Stimulated activated CD4-positive, alpha-beta T cell treated with anti-CD3 and anti-CD28 coated beads, TNF-alpha, amount 100 ng/mL, for 24 hours (primary cell): ENCODE data around the gene CLDN24.
"Not testable (repeated sequence)": the region's sequence is repeated elsewhere in the genome, so short reads cannot be mapped to it uniquely, and the experiment has no call there.

Experiments
- DNase-seq, 3 experiments: peaks; one replicate each; pipeline ENCODE4 v3.0.0-alpha.2; 2020; ENCODE audit warnings: low read depth in 3 of 3

CLDN24 gene

GRCh38 chr4:183347146-183347545, 24.9 kb upstream of the CLDN24 start:
- no peak for DNase-seq

- DNase-seq, result no peak
Measured at GRCh38 chr4:183345261-183345660, 23.0 kb upstream of the CLDN24 start.

- no peak for DNase-seq
Measured at GRCh38 chr4:183344523-183345255, 22.5 kb upstream of the CLDN24 start.

- no peak for DNase-seq
Measured at GRCh38 chr4:183343730-183344129, 21.5 kb upstream of the CLDN24 start.

GRCh38 chr4:183342541-183343533, 20.6 kb upstream of the CLDN24 start:
- no peak for DNase-seq

GRCh38 chr4:183337833-183338232, 15.6 kb upstream of the CLDN24 start:
- DNase-seq, result no peak

- no peak for DNase-seq
Measured at GRCh38 chr4:183337349-183337748, 15.1 kb upstream of the CLDN24 start.

- DNase-seq, result no peak
Measured at GRCh38 chr4:183335369-183335940, 13.2 kb upstream of the CLDN24 start.

- DNase-seq, result no peak
Measured at GRCh38 chr4:183333983-183334382, 11.8 kb upstream of the CLDN24 start.

GRCh38 chr4:183333202-183333601, 11.0 kb upstream of the CLDN24 start:
- DNase-seq, result no peak

- DNase-seq, result no peak
Measured at GRCh38 chr4:183332447-183332846, 10.2 kb upstream of the CLDN24 start.

- DNase-seq, result no peak
Measured at GRCh38 chr4:183330841-183331240, 8.6 kb upstream of the CLDN24 start.

GRCh38 chr4:183329954-183330742, 7.9 kb upstream of the CLDN24 start:
- DNase-seq, result no peak

- DNase-seq, result no peak
Measured at GRCh38 chr4:183329244-183329643, 7.0 kb upstream of the CLDN24 start.

GRCh38 chr4:183328832-183329231, 6.6 kb upstream of the CLDN24 start:
- no peak for DNase-seq

GRCh38 chr4:183327827-183328226, 5.6 kb upstream of the CLDN24 start:
- no peak for DNase-seq

- no peak for DNase-seq
Measured at GRCh38 chr4:183326853-183327252, 4.6 kb upstream of the CLDN24 start.

- DNase-seq, result not testable (repeated sequence)
Measured at GRCh38 chr4:183326387-183326786, 4.2 kb upstream of the CLDN24 start.

- DNase-seq, result no peak
Measured at GRCh38 chr4:183324619-183325018, 2.4 kb upstream of the CLDN24 start.

GRCh38 chr4:183324056-183324455, 1.8 kb upstream of the CLDN24 start:
- not testable (repeated sequence) for DNase-seq

GRCh38 chr4:183323295-183323694, 1.1 kb upstream of the CLDN24 start:
- no peak for DNase-seq

- DNase-seq, result no peak
Measured at GRCh38 chr4:183321516-183321915, 710 bp downstream of the CLDN24 start.
